Stimulated activated CD8-positive, alpha-beta memory T cell treated with anti-CD3 and anti-CD28 coated beads, Interleukin-7, amount 100 ng/mL, for 1 hour (primary cell): ENCODE measurements around the gene THRB.
"Not testable (repeated sequence)": the region's sequence is repeated elsewhere in the genome, so short reads cannot be mapped to it uniquely, and the experiment has no call there.

Experiments
- DNase-seq, 2 donors: peaks; one replicate each; pipeline ENCODE4 v3.0.0-alpha.2; 2020; ENCODE audit warnings: low read depth in 2 of 2

Gene THRB

DNA sequence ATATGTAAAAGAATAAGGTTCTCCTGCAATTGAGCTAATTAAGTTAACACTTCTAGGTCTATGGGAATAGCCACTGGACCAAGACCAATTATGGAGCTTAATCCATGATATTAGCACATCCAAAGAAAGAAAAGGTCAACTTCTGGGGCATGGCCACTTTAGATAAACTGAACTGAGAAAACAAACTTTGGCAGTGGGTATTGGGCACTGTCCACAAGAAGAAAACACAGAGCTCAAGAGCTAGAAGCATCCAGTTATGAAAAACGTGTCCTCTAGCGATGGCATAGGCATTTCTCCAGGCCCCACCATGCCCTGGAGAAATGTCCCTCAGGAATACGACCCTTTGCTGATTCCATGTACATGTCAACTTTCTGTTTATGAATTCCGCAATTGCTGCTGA, 87.8 kb downstream of the THRB start:
- no peak for DNase-seq

DNA sequence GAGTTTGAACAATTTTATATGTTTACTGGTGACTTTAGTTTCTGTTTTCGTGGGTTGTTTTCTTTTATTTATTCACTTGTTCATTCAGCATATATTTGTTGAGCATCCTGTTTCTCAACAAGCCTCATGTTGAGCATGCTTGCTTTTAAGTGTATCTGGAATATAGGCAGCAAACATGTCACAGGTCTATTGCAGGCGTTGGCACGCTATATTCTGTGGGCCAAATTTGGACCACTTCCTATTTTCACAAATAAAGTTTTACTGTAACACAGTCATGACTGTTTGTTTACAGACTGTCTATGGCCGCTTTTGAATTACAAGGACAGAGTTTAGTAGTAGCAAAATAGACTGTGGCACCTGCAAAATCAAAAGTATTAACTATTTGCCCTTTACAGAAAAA, 89.6 kb downstream of the THRB start:
- DNase-seq: no peak

DNA sequence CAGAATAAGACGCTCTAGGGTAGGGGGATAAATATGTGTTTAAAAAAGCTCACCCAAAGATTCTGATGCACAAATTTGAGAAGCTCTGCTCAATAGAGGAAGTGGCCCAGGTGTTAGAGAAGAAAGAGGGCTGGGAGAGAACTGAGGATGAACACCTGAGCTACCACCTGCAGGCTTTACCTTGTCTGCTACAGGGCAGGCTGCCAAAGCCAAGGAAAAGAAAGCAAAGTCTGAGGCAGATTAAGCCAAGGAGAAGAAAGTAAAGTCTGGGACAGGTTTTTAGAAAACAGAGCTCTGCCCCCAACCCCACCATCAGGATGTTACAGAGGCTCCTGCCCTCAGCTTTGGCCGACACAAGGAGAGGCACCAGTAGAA, 92.9 kb downstream of the THRB start:
- DNase-seq: no peak

- DNase-seq: no peak
These were observed 93.4 kb downstream of the THRB start for GRCh38 chr3:24401090-24401810.

DNA sequence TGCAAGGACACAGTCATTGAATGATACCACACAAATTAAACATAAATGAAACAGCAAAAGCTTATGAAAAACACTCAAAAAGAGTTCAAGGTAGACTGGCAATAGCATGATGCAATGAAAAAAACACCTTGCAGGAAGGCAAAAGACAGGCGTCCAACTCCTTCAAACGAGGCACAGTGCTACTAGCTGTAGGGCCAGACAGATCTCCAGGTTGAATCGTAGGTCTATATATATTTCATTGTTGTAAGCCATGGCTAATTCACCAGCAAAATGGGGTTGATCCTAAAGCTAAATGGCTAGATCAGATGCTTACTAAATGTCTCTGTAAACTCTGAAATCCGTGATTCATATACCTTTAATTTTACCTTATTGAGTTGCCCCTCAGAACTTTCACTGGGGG, 94.2 kb downstream of the THRB start:
- no peak for DNase-seq

- no peak for DNase-seq
These were observed 94.6 kb downstream of the THRB start for GRCh38 chr3:24400015-24400414.

GRCh38 chr3:24399614-24400013, 95.0 kb downstream of the THRB start:
- DNase-seq: no peak

DNA sequence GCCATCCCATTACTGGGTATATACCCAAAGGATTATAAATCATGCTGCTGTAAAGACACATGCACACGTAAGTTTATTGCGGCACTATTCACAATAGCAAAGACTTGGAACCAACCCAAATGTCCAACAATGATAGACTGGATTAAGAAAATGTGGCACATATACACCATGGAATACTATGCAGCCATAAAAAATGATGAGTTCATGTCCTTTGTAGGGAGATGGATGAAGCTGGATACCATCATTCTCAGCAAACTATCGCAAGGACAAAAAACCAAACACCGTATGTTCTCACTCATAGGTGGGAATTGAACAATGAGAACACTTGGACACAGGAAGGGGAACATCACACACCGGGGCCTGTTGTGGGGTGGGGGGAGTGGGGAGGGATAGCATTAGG, 95.9 kb downstream of the THRB start:
- not testable (repeated sequence) for DNase-seq

GRCh38 chr3:24396338-24396737, 98.3 kb downstream of the THRB start:
- no peak for DNase-seq

- no peak for DNase-seq
These were observed 99.9 kb downstream of the THRB start for GRCh38 chr3:24394754-24395153.

DNA sequence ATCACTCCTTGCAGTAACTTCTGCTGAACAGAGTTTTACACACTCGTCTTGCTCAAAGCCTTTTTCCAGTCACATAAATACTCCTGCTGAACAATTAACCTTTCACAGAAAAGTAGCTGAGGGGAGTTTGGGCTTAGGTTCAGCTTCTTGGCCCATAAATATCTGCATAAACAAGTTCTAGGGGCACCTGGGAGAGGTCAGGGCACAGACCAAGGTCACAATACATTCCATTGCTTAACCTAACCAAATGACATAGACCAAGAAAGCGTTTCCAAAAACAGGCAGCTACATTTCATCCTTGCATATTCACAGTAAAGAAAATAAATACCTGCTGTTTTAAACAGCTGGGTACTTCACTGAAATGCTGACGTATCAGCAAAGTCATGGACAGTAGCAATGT, 101.3 kb downstream of the THRB start:
- no peak for DNase-seq

DNA sequence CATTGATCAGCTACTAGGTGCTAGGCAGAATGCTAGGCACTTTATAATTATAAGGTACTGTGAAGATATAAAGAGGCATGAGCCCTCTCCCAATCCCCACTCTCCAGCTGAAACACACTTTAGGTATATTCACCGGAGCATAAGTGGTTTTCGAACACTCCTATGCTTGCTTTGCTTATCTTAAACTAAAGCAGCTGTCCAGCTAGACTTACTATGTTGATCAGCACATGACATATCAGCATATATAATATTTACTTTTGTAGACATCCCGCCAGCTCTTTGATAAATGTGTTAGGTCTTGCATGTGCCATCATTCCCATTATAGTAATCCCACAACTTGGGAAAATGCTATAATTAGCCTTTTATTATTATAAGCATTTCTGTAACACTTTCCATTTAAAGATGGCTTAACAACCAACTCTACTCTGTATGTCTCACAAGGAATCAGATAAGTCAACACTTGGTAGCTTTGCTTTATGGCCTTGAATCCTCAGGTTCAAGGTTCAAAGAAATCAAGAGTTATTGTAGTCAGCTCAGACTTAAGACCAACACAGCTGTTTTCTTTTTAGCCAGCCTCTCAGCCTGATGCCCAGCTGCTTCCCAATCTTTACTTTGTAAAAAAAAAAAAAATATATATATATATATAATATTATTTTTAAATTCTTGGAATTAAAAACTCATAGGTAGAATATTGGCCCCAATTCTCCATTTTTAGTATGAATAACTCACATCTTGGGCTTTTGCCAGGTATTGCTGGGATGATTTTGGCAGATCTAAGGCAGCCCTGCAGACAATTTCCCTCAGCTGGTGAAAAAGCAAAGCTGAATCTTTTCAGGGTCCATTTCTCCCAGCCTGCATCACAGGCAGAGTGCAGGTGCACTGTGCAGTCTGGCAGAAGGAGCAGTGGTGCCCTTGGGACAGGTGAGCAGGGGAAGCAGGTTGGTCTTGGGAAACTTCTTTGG, 104.2 kb downstream of the THRB start:
- no peak for DNase-seq

DNA sequence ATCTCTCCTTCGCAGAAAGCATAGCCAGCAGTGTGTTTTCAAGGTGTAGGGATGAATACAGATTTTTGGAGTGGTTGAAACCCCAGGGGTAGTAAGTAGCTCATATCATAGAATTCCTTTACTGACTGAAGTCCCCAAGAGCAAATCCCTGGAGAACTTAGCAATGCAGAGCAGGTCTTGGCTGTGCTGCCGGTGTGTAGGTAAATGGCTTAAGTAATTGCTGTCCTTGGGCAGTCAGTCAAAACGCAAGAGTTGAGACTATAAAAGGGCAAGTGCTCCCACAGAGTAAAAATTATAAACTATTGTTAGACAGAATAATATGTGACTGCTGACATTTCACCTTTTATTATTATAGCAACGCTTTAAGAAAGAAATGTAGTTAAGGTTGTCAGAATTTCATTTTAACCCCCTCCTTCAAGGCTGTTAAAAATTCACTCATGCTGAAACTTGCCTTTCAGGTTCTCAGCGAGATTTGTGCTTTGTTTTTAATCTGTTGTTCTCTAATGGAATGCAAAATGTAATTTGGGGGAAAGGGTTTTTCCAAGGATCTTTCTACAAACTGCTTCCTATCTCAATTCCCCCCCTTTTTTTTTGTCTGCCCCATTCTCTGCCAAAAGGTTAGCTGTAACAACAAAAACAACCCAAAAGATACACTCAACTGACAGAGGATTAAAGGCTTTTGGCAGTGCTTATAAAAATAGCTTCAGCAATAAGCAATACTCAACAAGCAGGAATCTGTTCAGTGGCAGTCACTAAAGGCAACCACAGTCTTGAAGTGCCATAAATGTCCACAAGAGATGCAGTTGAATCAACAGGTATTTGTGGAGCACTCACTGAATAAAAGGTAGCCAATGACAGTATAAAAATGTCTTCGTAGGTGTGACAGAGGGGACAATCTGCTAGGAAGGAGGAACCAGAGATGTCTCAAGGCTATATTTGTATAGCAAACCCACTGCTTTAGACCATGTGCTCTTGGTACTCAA, 105.3 kb downstream of the THRB start:
- DNase-seq: no peak

DNA sequence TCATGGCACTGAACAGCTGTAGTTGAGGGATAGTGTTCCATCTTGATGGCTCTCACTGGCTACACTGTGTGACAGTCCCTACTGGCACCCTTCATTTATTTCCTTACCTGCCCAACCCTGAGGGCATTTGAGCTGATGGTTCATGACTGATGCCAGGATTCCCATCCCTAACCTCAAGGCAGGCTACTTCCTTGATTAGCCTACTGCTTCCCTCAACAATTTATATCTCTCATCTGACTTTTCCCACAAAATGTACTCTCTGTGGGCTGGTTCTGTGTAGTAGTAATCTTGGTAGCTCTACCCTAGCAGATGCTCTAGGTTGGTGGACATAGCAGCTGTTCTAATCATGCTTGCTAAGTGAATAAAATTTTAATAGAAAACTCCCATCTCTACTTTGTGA, 106.0 kb downstream of the THRB start:
- DNase-seq: no peak

GRCh38 chr3:24388159-24388558, 106.5 kb downstream of the THRB start:
- no peak for DNase-seq

DNA sequence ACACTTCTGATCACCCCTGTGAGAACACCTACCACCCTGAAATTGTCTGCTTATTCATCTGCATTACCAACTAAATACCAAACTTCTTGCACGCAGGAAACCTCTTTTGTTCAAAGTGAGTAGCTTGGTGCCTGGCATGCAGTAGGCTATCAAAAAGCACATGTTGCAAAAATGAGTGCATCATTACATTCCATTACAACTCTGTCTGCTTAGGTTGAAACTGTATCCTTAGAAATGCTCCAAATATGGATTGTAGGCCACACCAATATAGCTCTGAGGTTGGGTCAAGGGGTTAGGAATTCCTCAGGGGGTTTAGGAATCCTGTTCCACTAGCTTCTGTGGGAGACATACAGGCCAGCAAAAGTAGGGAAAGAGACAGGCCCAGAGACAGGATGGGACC, 107.2 kb downstream of the THRB start:
- DNase-seq: no peak

- DNase-seq: no peak
These were observed 107.7 kb downstream of the THRB start for GRCh38 chr3:24387000-24387399.

DNA sequence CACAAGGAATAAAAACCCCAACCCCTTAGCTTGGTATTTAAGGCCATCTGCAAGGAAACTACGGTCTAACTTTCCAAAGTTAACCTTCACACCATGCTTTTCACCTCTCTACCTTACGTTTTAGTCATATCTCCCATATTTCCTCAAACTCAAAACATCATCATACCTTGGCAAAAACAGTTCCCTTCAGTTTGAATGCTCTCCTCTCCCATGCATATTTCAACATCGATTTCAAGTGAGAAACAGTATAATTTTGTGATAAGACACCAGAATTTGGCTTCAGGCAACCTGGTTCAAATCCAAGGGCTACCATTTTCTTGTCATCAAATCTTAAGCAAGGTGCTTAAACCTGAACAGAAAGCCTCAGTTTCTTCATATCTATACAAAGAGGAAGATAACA, 108.2 kb downstream of the THRB start:
- DNase-seq: no peak

GRCh38 chr3:24385012-24385615, 109.5 kb downstream of the THRB start:
- DNase-seq: no peak

GRCh38 chr3:24382647-24383046, 112.0 kb downstream of the THRB start:
- no peak for DNase-seq

DNA sequence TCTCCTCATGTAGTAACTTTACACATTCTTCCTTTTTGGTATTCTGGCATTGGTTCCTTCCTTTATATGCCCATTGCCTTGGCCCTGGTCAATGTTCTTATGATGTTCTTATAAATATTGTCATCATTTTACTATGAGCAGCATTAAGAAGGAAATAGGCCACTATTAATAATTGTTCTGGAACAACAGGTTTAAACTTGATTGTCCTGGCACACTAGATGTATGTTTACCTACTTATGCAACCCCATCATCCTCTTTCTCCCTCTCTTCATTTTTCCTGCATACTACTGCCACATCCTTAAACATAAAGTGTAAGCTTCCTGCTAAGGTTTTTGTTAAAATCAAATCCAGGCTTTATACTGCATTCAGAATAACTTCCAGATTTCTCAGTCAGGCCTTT, 114.7 kb downstream of the THRB start:
- DNase-seq: no peak

DNA sequence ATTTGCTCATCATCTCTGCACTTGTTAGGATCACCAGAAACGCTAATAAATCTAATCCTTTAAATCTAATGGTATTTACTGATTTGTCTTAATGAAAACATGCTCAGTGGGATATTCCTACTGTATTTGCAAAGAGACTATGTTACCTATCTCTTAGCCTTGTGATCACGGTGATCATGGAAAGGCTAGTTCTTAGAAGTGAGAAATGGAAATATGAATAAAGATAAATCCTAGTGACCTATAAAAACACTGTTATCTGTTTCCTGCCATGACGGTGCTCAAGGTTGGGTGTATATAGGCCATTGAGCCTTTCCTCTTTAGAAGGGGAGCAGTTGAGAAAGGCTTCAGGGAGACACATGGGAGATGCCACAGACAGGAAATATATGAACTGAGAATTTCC, 116.3 kb downstream of the THRB start:
- DNase-seq: no peak
